GM21619 (cell line): ENCODE results near the gene NDUFA11.

Source experiments
- ATAC-seq: cut with Tn5 transposase; IDR thresholded peaks from one replicate; pipeline ENCODE4 v1.9.1; 2021; ENCODE audit not compliant: unreplicated experiment

Gene NDUFA11

GRCh38 chr19:5932609-5933262 lies 29.1 kb upstream of the NDUFA11 start:
- ATAC-seq: no peak

GRCh38 chr19:5932146-5932545 lies 28.6 kb upstream of the NDUFA11 start:
- no peak for ATAC-seq

GRCh38 chr19:5931251-5931650 lies 27.7 kb upstream of the NDUFA11 start:
- ATAC-seq: no peak

GRCh38 chr19:5929625-5930024 lies 26.0 kb upstream of the NDUFA11 start:
- ATAC-seq: no peak

- no peak for ATAC-seq
Measured at GRCh38 chr19:5929179-5929578, 25.6 kb upstream of the NDUFA11 start.

- no peak for ATAC-seq
Measured at GRCh38 chr19:5927441-5927821, 23.8 kb upstream of the NDUFA11 start.

GRCh38 chr19:5926641-5927440 lies 23.3 kb upstream of the NDUFA11 start:
- ATAC-seq: no peak

- no peak for ATAC-seq
Measured at GRCh38 chr19:5925830-5926427, 22.3 kb upstream of the NDUFA11 start.

- ATAC-seq: no peak
Measured at GRCh38 chr19:5923356-5923755, 19.8 kb upstream of the NDUFA11 start.

- ATAC-seq: no peak
Measured at GRCh38 chr19:5922161-5922545, 18.6 kb upstream of the NDUFA11 start.

- ATAC-seq: no peak
Measured at GRCh38 chr19:5921516-5922160, 18.0 kb upstream of the NDUFA11 start.

GRCh38 chr19:5918463-5919079 lies 15.0 kb upstream of the NDUFA11 start:
- no peak for ATAC-seq

- ATAC-seq: no peak
Measured at GRCh38 chr19:5917431-5918107, 14.0 kb upstream of the NDUFA11 start.

GRCh38 chr19:5916181-5916708 lies 12.7 kb upstream of the NDUFA11 start:
- no peak for ATAC-seq

GRCh38 chr19:5915782-5916165 lies 12.2 kb upstream of the NDUFA11 start:
- ATAC-seq: no peak

- no peak for ATAC-seq
Measured at GRCh38 chr19:5914946-5915781, 11.6 kb upstream of the NDUFA11 start.

- no peak for ATAC-seq
Measured at GRCh38 chr19:5914358-5914774, 10.8 kb upstream of the NDUFA11 start.

- no peak for ATAC-seq
Measured at GRCh38 chr19:5913739-5914357, 10.3 kb upstream of the NDUFA11 start, which contains the start of gene CAPS. TSS of gene CAPS (plus strand) at chr19:5914254. CDS start at chr19:5914407, 153 bp downstream.

GRCh38 chr19:5911366-5911765 lies 7.8 kb upstream of the NDUFA11 start:
- ATAC-seq: no peak
